ENCODE data around the gene CAPZA1. TPM values are rescaled to one million over a fixed set of nuclear protein-coding genes. Genes with fewer than 3 reads are reported as not detected.

The CAPZA1 gene
- total and polyA plus RNA-seq, 2 of the 8 experiments (the other 6 are each of a cell fraction or from before 2014, with no cell fraction given) = 48.9 to 107 TPM

- TF ChIP-seq KDM4A (IDR thresholded peaks at IDR 0.05; ENCODE audit: low read depth, low read length, severe bottlenecking) (peak; percentile 88), PHF8 (conservative IDR thresholded peaks at IDR 0.05; ENCODE audit: low read depth, low read length) (peak; percentile 47; the same call in 1 of the 2 replicates), EZH2 (IDR thresholded peaks at IDR 0.05; ENCODE audit: low read depth, low read length, severe bottlenecking) (no peak), TCF12 (IDR thresholded peaks at IDR 0.05; ENCODE audit: low read depth, low read length) (peak; percentile 82; the same call in 1 of the 2 replicates), CTCF (IDR thresholded peaks at IDR 0.05; ENCODE audit: control extremely low read depth in 1 of 3, insufficient read depth in 1 of 3, low read depth in 1 of 3, low read length in 3 of 3) (peak in 2 of 3 experiments; percentile 90 to 92; a peak in 3 of 4 replicates), SP4 (IDR thresholded peaks at IDR 0.05; ENCODE audit: low read length) (no peak), KDM1A (IDR thresholded peaks at IDR 0.05; ENCODE audit: borderline replicate concordance, low read length) (no peak), RAD21 (IDR thresholded peaks at IDR 0.05 in 1 of 2, conservative IDR thresholded peaks at IDR 0.05 in 1 of 2; ENCODE audit: low read depth in 2 of 2, low read length in 2 of 2) (peak; percentile 87 to 91), TEAD4 (IDR thresholded peaks at IDR 0.05; ENCODE audit: low read depth, low read length) (no peak), TBP (IDR thresholded peaks at IDR 0.05; ENCODE audit: low read depth, low read length) (0 out of 2 replicates have a peak, but pooled peaks have one; percentile 18), RNF2 (IDR thresholded peaks at IDR 0.05; ENCODE audit: borderline replicate concordance, low read depth, low read length, missing control alignments, poor library complexity, severe bottlenecking) (no peak), EP300 (IDR thresholded peaks at IDR 0.05; ENCODE audit: borderline replicate concordance in 1 of 2, low read depth in 2 of 2, low read length in 2 of 2) (peak in 1 of 2 experiments; percentile 45; a peak in 1 of 3 replicates), RXRA (IDR thresholded peaks at IDR 0.05; ENCODE audit: insufficient read depth, low read depth, low read length) (no peak)
These were observed 87.8 kb downstream of the CAPZA1 start (continued) for GRCh38 chr1:112707221-112708001.
